Ovary (tissue), 9 donors: Measurements from ENCODE around the gene RUSF1. TPM values are rescaled to one million over a fixed set of nuclear protein-coding genes. Genes with fewer than 3 reads are reported as not detected.

Source experiments
- DNase-seq, 5 donors: peaks; one replicate each; pipeline ENCODE4 v3.0.0-alpha.2; 2019 to 2020
- H3K27ac ChIP-seq, 2 donors: fragments of 200-600 bp; one replicate each; pipeline versions ENCODE4 v1.5.1 to v1.8.0; 2019 to 2022
- H3K27me3 ChIP-seq: fragments of 200-600 bp; one replicate; pipeline ENCODE4 v1.8.0; 2022
- H3K36me3 ChIP-seq: fragments of 200-600 bp; sonication (generic); one replicate; pipeline ENCODE4 v1.5.1; 2019
- H3K4me1 ChIP-seq: one replicate; pipeline ENCODE4 v1.8.1; 2013; ENCODE audit warnings: mild to moderate bottlenecking, moderate library complexity; ENCODE audit not compliant: insufficient read depth
- H3K4me3 ChIP-seq: fragments of 200-600 bp; sonication (generic); one replicate; pipeline ENCODE4 v1.5.1; 2017
- H3K9me3 ChIP-seq, 2 donors: fragments of 200-600 bp in 1 of 2; sonication (generic) in 1 of 2; one replicate each; pipeline versions ENCODE4 v1.5.1 to v1.8.1; 2013 to 2019; ENCODE audit warnings: mild to moderate bottlenecking in 1 of 2, moderate library complexity in 1 of 2
- CTCF ChIP-seq, 3 donors: fragments of 450-650 bp in 2 of 3; fragments of 200-600 bp in 1 of 3; IDR thresholded peaks; one replicate each; pipeline versions ENCODE4 v1.5.1 to v1.8.0; 2016 to 2022; ENCODE audit warnings: antibody characterized with exemption in 3 of 3, mild to moderate bottlenecking in 1 of 3
- EP300 ChIP-seq: sonication (generic); formaldehyde crosslinking; IDR thresholded peaks from one replicate; pipeline ENCODE4 v1.6.1; 2017; ENCODE audit warnings: antibody characterized with exemption
- POLR2A ChIP-seq: fragments of 450-650 bp; IDR thresholded peaks from one replicate; pipeline ENCODE4 v1.6.1; 2017; ENCODE audit warnings: antibody characterized with exemption, mild to moderate bottlenecking, moderate library complexity
- WGBS, 3 donors: extraction: QIAGEN DNeasy Blood & Tissue Kit in 1 of 3; methylation state at CpG; one replicate each; pipeline versions ENCODE4 v1.1.5 to v1.1.7; 2013 to 2017; 5-methylcytosine and 5-hydroxymethylcytosine counted together
- intact Hi-C, 4 donors: fragments of 100-400 bp; cut with DNase I; formaldehyde crosslinking; loops; one replicate each; pipeline versions ENCODE4 v1.11.0 to v1.15.1; 2022 to 2023
- polyA plus RNA-seq, 2 donors: library from polyadenylated mRNA; stranded (reverse); fragments of 200-250 nt in 1 of 2; fragments of 350-450 nt in 1 of 2; fragmentation: Illumina TruSeq in 1 of 2; extraction: RNeasy Lipid Tissue Mini Kit (QIAGEN cat#74804) in 1 of 2; gene quantifications; one replicate each; pipeline ENCODE4 v1.2.3, GENCODE V29; 2013 to 2014
- total RNA-seq, 7 donors: library from RNA; depleted of rRNA in 2 of 7; stranded (reverse); fragments of >200 nt in 2 of 7; fragmentation: NEBNext Ultra II Directional in 3 of 7; extraction: Animal tissue kit (Norgen Biotek cat#: 25700) in 3 of 7; gene quantifications; one replicate each; pipeline versions ENCODE4 v1.1.0 to v1.2.4, GENCODE V29; 2016 to 2023
- donor health status: DM: no; HTN: no; CAD: no; lungs with moderate emphysema.
- donor health status: DM: no; HTN: no; CAD: no.
- donor health status: Bipolar disorder and iron deficiency.
- donor health status: DM: yes; HTN: yes; CAD: no.
- donor health status: DM: no; HTN: no; CAD: no.
- donor health status: DM: yes; HTN: yes; CAD: no.

The RUSF1 gene
- total and polyA plus RNA-seq, 9 donors = 39.8 to 98.4 (median 91.2) TPM

GRCh38 chr16:31521368-31521767 is 13.2 kb upstream of the RUSF1 start:
- DNase-seq = no peak
- no peak overlapping the region for H3K27ac ChIP-seq
- H3K27me3 ChIP-seq = no peaks in the 10 kb centered on the region
- no peak for TF ChIP-seq EP300
- TF ChIP-seq POLR2A = no peak
- TF ChIP-seq CTCF (IDR thresholded peaks at IDR 0.05) = no peak
- H3K9me3 ChIP-seq = no peaks in the 10 kb centered on the region
- H3K4me3 ChIP-seq = no peak overlapping the region
- intact Hi-C loops = no loop called here
- WGBS, 3 donors = 66 to 92% (median 71%) methylated on average over 3 of the region's 3 CpGs
- H3K36me3 ChIP-seq = no peaks in the 10 kb centered on the region
- H3K4me1 ChIP-seq = no peaks in the 10 kb centered on the region

GRCh38 chr16:31519759-31520431 is 11.7 kb upstream of the RUSF1 start:
- no peaks in the 10 kb centered on the region for H3K4me1 ChIP-seq
- no peak for DNase-seq
- TF ChIP-seq CTCF (IDR thresholded peaks at IDR 0.05) (no peak), EP300 (no peak), POLR2A (no peak)
- no peak overlapping the region for H3K4me3 ChIP-seq
- H3K9me3 ChIP-seq = no peaks in the 10 kb centered on the region
- no peaks in the 10 kb centered on the region for H3K36me3 ChIP-seq
- no peak overlapping the region for H3K27ac ChIP-seq
- intact Hi-C loops = loop anchor here in 1 of 4 donors (10.0 kb wide), 1 partner anchor 325 kb away; no protein-coding TSS in a partner anchor
- WGBS, 3 donors = 81 to 88% (median 86%) methylated on average over 2 of the region's 2 CpGs
- no peaks in the 10 kb centered on the region for H3K27me3 ChIP-seq

- Histone ChIP-seq H3K27me3 (no peaks in the 10 kb centered on the region), H3K4me3 (no peak overlapping the region), H3K36me3 (no peaks in the 10 kb centered on the region), H3K9me3 (no peaks in the 10 kb centered on the region), H3K27ac (no peak overlapping the region), H3K4me1 (no peaks in the 10 kb centered on the region)
- DNase-seq = no peak
- TF ChIP-seq CTCF (IDR thresholded peaks at IDR 0.05) = no peak
- no peak for TF ChIP-seq EP300
- TF ChIP-seq POLR2A = no peak
- 31 to 46% (median 36%) methylated on average over 4 of the region's 4 CpGs for WGBS, 3 donors
- intact Hi-C loops = loop anchor here in 1 of 4 donors (10.0 kb wide), 1 partner anchor 323 kb away; no protein-coding TSS in a partner anchor
Observed at GRCh38 chr16:31517800-31518402, 9.7 kb upstream of the RUSF1 start.

GRCh38 chr16:31513884-31514283 is 5.7 kb upstream of the RUSF1 start:
- H3K4me1 ChIP-seq = peaks cover 2% of the 10 kb centered on the region

More at GRCh38 chr16:31513884-31514283, 5.7 kb upstream of the RUSF1 start:
- Histone ChIP-seq H3K27me3 (no peaks in the 10 kb centered on the region), H3K36me3 (no peaks in the 10 kb centered on the region), H3K4me3 (no peak overlapping the region), H3K27ac (no peak overlapping the region), H3K9me3 (no peaks in the 10 kb centered on the region)
- TF ChIP-seq POLR2A (no peak), EP300 (no peak), CTCF (IDR thresholded peaks at IDR 0.05) (no peak)
- intact Hi-C loops = loop anchor here in 1 of 4 donors (10.0 kb wide), 1 partner anchor 319 kb away; no protein-coding TSS in a partner anchor
- no peak for DNase-seq
